Body of pancreas (tissue), 4 donors: ENCODE data around the gene AJUBA. TPM values are rescaled to one million over a fixed set of nuclear protein-coding genes. Genes with fewer than 3 reads are reported as not detected.

Source experiments
- ATAC-seq: fragments of 150-250 bp; one replicate; pipeline ENCODE4 v1.9.1; 2016
- DNase-seq, 4 donors: peaks; one replicate each; pipeline ENCODE4 v3.0.0-alpha.2; 2019
- H3K27ac ChIP-seq, 4 donors: fragments of 200-600 bp; sonication (generic); 1 replicate in 3 of 4; 2 replicates in 1 of 4; pipeline versions ENCODE4 v1.5.1 to v1.6.1; 2016 to 2019; ENCODE audit warnings: mild to moderate bottlenecking in 1 of 4, mixed read lengths in 1 of 4, moderate library complexity in 1 of 4
- H3K27me3 ChIP-seq, 2 donors: fragments of 200-600 bp; sonication (generic); one replicate each; pipeline ENCODE4 v1.6.0; 2016; ENCODE audit warnings: mild to moderate bottlenecking in 1 of 2
- H3K36me3 ChIP-seq, 2 donors: fragments of 200-600 bp; sonication (generic); replicated peaks in 1 of 2; 2 replicates each; pipeline ENCODE4 v1.5.1; 2016; ENCODE audit warnings: low read depth in 2 of 2; ENCODE audit not compliant: insufficient read depth in 1 of 2
- H3K4me1 ChIP-seq: fragments of 200-600 bp; sonication (generic); one replicate; pipeline ENCODE4 v1.6.0; 2016
- H3K4me3 ChIP-seq, 2 donors: fragments of 200-600 bp; sonication (generic); 1 replicate in 1 of 2; 2 replicates in 1 of 2; pipeline ENCODE4 v1.5.1; 2016 to 2019
- H3K9me3 ChIP-seq, 3 donors: fragments of 200-600 bp; sonication (generic); 1 replicate in 2 of 3; 2 replicates in 1 of 3; pipeline ENCODE4 v1.5.1; 2016
- POLR2A ChIP-seq, 3 donors: fragments of 450-650 bp; IDR thresholded peaks; one replicate each; pipeline ENCODE4 v1.6.1; 2016; ENCODE audit warnings: antibody characterized with exemption in 3 of 3, mild to moderate bottlenecking in 2 of 3
- WGBS, 2 donors: methylation state at CpG; one replicate each; pipeline ENCODE4 v1.1.5; 2017; 5-methylcytosine and 5-hydroxymethylcytosine counted together
- intact Hi-C: fragments of 100-400 bp; cut with DNase I; formaldehyde crosslinking; loops from one replicate; pipeline ENCODE4 v1.15.1; 2023
- total RNA-seq, 2 donors: library from RNA; depleted of rRNA; stranded (reverse); fragments of >200 nt; gene quantifications; one replicate each; pipeline ENCODE4 v1.1.0, GENCODE V29; 2016
- TF ChIP-seq, protein P1 (sequence below), 7 experiments: fragments of 450-650 bp in 4 of 7; fragments of 200-600 bp in 3 of 7; sonication (generic) in 3 of 7; IDR thresholded peaks; one replicate each; pipeline ENCODE4 v1.5.1; 2016 to 2019; ENCODE audit warnings: antibody characterized with exemption in 7 of 7

The AJUBA gene
- total RNA-seq, 2 donors from 2014 or later, result 15.8 to 19.5 TPM

DNA sequence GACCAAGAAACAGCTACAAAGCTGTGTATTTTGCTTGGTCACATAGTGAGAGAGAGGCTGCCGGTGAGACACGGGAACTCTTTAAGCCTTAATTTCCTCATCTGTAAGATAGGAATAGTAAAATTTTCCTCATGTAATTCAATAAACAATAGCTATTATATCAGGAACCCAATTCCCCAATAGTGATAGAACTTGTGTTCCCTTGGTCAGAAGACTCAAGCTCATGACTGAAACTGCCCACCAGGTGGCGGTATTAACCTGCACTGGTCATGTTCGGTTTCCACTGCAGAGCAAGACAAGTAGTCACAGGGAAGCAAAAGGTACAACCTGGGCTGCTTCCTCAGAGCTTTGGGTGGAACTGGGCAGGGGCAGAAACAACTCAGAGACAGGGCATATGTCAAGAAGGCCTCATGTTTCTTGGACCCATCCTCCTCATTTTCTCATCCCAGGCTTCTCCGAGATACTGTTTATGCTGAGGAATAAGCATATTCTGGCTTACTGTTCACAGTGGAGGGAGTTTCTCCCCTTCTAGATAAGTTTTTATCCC lies 4.2 kb upstream of the AJUBA start:
- 19 to 23% methylated on average over 5 of the region's 5 CpGs for WGBS, 2 donors
- DNase-seq (peak; percentile 91 to 94 (median 92)), ATAC-seq (peak; percentile 59)
- TF ChIP-seq, protein P1, sequence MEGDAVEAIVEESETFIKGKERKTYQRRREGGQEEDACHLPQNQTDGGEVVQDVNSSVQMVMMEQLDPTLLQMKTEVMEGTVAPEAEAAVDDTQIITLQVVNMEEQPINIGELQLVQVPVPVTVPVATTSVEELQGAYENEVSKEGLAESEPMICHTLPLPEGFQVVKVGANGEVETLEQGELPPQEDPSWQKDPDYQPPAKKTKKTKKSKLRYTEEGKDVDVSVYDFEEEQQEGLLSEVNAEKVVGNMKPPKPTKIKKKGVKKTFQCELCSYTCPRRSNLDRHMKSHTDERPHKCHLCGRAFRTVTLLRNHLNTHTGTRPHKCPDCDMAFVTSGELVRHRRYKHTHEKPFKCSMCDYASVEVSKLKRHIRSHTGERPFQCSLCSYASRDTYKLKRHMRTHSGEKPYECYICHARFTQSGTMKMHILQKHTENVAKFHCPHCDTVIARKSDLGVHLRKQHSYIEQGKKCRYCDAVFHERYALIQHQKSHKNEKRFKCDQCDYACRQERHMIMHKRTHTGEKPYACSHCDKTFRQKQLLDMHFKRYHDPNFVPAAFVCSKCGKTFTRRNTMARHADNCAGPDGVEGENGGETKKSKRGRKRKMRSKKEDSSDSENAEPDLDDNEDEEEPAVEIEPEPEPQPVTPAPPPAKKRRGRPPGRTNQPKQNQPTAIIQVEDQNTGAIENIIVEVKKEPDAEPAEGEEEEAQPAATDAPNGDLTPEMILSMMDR (IDR thresholded peaks at IDR 0.05), result peak; percentile 88 to 95 (median 89)
- TF ChIP-seq POLR2A (IDR thresholded peaks at IDR 0.05), result no peak
- Histone ChIP-seq H3K27me3 (no peaks in the 10 kb centered on the region), H3K36me3 (no peaks in the 10 kb centered on the region), H3K9me3 (no peaks in the 10 kb centered on the region), H3K4me1 (peaks cover 16% of the 10 kb centered on the region), H3K4me3 (no peak overlapping the region), H3K27ac (no peak overlapping the region)
- intact Hi-C loops, result loop anchor here (5.0 kb wide), 1 partner anchor 71 kb away; the partner anchor contains the start of gene CDH24

DNA sequence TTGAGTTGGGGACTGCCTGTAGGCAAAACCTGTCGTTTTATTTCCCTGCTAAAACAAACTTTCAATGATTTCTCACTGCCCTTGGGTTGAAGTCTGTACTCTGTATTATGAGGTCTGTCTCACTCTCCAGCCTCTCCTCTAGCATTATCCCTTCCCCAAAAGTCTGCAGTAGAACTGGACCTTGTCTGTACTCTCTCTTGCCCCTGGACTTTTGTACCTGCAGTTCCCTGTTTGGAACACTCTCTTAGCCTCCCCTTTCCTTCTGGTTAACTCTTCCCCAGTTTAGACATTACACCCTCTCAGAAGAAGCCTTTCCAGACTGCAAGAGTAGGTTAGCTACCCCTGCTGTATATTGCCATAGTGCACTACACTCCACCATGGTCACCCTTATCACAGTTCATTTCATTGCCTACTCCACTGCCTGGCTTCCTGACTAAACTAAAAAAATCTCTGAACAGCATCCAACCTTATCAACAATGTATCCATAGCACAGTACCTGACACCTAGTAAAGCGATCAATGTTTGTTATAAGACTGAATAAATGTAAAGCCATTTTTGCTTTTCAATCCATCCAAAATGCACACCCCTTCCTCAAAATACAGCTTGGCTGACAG lies 3.6 kb upstream of the AJUBA start:
- WGBS, 2 donors, result 29 to 41% methylated on average over 2 of the region's 2 CpGs
- intact Hi-C loops, result loop anchor here (5.0 kb wide), 1 partner anchor 71 kb away; the partner anchor contains the start of gene CDH24

GRCh38 chr14:22984959-22985658 lies 2.8 kb upstream of the AJUBA start:
- no peaks in the 10 kb centered on the region for H3K9me3 ChIP-seq
- intact Hi-C loops, result loop anchor here (5.0 kb wide), 1 partner anchor 72 kb away; the partner anchor contains the start of gene CDH24
- peaks cover 29% of the 10 kb centered on the region for H3K4me1 ChIP-seq
- ATAC-seq (no peak), DNase-seq (no peak)
- H3K27me3 ChIP-seq, result no peaks in the 10 kb centered on the region
- 89 to 92% methylated on average over 6 of the region's 6 CpGs for WGBS, 2 donors
- H3K27ac ChIP-seq, result no peak overlapping the region
- no peak overlapping the region for H3K4me3 ChIP-seq
- TF ChIP-seq, protein P1 (IDR thresholded peaks at IDR 0.05), result no peak
- no peak for TF ChIP-seq POLR2A (IDR thresholded peaks at IDR 0.05)
- no peaks in the 10 kb centered on the region for H3K36me3 ChIP-seq

More for the DNA sequence above, 3.6 kb upstream of the AJUBA start:
- no peak overlapping the region for H3K4me3 ChIP-seq
- H3K9me3 ChIP-seq, result no peaks in the 10 kb centered on the region
- DNase-seq, result no peak
- no peak for ATAC-seq
- peaks cover 22% of the 10 kb centered on the region for H3K4me1 ChIP-seq
- no peaks in the 10 kb centered on the region for H3K36me3 ChIP-seq
- no peaks in the 10 kb centered on the region for H3K27me3 ChIP-seq
- H3K27ac ChIP-seq, result no peak overlapping the region
- TF ChIP-seq, protein P1 (IDR thresholded peaks at IDR 0.05), result no peak
- TF ChIP-seq POLR2A (IDR thresholded peaks at IDR 0.05), result no peak

DNA sequence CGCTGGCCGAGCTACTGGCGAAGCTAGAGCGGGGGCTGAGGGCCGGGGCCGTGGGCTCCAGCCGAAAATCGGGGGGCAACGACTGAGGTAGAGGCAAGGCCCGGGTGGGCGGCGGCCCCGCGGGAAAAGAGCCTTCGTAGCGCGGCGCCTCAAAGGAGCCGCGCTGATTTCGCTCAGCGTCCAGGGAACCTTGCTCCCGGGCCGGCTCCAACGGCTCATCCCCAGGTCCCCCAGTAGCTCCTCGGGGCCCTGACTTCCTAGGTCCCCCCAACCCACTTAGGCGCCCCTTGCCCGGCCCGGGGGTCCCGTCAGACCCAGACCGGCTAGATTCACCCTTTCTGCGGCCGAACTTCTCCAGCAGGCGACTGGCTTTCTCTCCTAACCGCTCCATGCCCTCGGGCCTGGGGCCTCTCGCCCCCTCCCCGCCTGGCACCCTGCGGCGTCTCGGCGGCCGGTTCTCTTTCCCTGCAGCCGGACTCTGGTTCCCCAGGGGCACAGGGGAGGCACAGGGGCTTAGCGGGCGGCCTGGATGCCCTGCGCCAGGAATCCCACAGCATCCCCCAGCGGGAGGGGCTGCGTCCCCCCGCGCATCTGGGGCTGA lies 375 bp downstream of the AJUBA start:
- no peaks in the 10 kb centered on the region for H3K27me3 ChIP-seq
- ATAC-seq (no peak), DNase-seq (no peak)
- peak overlapping the region; percentile 70 to 91 (median 87) for H3K27ac ChIP-seq
- H3K4me1 ChIP-seq, result peaks cover 60% of the 10 kb centered on the region
- H3K36me3 ChIP-seq, result no peaks in the 10 kb centered on the region
- intact Hi-C loops, result no loop called here
- TF ChIP-seq, protein P1 (IDR thresholded peaks at IDR 0.05), result no peak
- TF ChIP-seq POLR2A (IDR thresholded peaks at IDR 0.05), result no peak
- no peaks in the 10 kb centered on the region for H3K9me3 ChIP-seq
- 0 to 1% methylated on average over 21 to 51 of the region's 51 CpGs for WGBS, 2 donors
- peak overlapping the region; percentile 64 to 74 for H3K4me3 ChIP-seq
